GM23248 (cell line): ENCODE measurements around the gene SLC9B2.

Experiments
- EZH2 ChIP-seq: fragments of 200-600 bp; sonication (generic); IDR thresholded peaks from 2 replicates; pipeline ENCODE4 v1.6.1; 2018; ENCODE audit warnings: antibody characterized with exemption, mild to moderate bottlenecking; ENCODE audit not compliant: insufficient read depth, poor library complexity, severe bottlenecking
- EZH2phosphoT487 ChIP-seq: fragments of 200-600 bp; sonication (generic); IDR thresholded peaks from 2 replicates; pipeline ENCODE4 v1.6.1; 2018; ENCODE audit warnings: antibody characterized with exemption, moderate library complexity, mild to moderate bottlenecking, low read depth; ENCODE audit not compliant: insufficient read depth

DNA sequence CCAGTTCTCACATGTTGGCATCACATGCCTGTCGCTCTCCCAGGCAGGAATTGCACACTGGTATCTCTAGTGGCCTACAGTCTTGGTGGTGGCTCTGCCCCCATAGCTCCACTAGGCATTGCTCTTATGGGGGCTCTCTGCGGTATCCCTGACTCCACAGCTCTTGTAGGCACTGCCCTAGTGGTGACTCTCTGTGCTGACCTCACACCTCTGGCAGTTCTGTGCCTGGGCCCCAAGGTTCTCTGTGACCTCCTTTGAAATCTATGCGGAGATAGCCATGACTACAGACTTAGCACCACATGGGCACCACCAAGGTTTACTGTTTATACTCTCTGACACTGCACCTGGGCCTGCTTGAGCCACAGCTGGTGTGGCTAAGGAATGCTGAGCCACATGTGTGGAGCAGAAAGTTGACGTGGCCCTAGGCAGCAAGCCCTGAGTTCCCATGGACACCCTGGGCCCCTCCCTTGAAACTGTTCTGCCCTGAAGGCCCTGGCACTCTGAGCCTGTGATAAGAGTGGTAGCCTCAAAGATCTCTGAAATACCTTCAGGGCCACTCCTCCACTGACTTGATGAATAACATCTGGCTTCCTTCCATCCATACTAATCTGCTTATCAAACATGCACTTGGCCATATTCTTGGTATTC, 65.1 kb downstream of the SLC9B2 start:
- no peak for TF ChIP-seq EZH2phosphoT487
- TF ChIP-seq EZH2 = no peak
